Measurements from ENCODE around the gene RAB20. TPM values are rescaled to one million over a fixed set of nuclear protein-coding genes. Genes with fewer than 3 reads are reported as not detected.

Gene RAB20
- total RNA-seq, 1 experiment from 2014 or later: 14.3 TPM

GRCh38 chr13:110503979-110504499 lies 57.5 kb downstream of the RAB20 start:
- ChIA-PET POLR2A (no interaction called here), CTCF (no interaction called here)
- Mint-ChIP-seq H3K4me1 (no peaks in the 10 kb centered on the region), H3K27me3 (ENCODE audit: low read depth) (no peaks in the 10 kb centered on the region; the same call in 1 of the 2 replicates), H3K4me3 (no peak overlapping the region), H3K27ac (no peak overlapping the region), H3K9me3 (no peaks in the 10 kb centered on the region), H3K36me3 (peaks cover 54% of the 10 kb centered on the region)
- TF ChIP-seq MXD4 (CRISPR knock-in tag; IDR thresholded peaks at IDR 0.05; ENCODE audit: borderline replicate concordance): no peak
- no peak for TF ChIP-seq ZNF416 (CRISPR knock-in tag; IDR thresholded peaks at IDR 0.05)
- TF ChIP-seq ZNF532 (CRISPR knock-in tag; IDR thresholded peaks at IDR 0.05; ENCODE audit: borderline replicate concordance): no peak
- no peak for TF ChIP-seq GTF2I (CRISPR knock-in tag; conservative IDR thresholded peaks at IDR 0.05)
- TF ChIP-seq CBFB (CRISPR knock-in tag; IDR thresholded peaks at IDR 0.05; ENCODE audit: low read depth): no peak
- no peak for TF ChIP-seq SP1 (CRISPR knock-in tag; conservative IDR thresholded peaks at IDR 0.05)
- DNase-seq (ENCODE audit: low spot score) (no peak), ATAC-seq (no peak)

GRCh38 chr13:110503037-110503901 lies 58.3 kb downstream of the RAB20 start:
- H3K27ac Mint-ChIP-seq: peak overlapping the region; percentile 63; the same call in 1 of the 2 replicates
- no peak for ATAC-seq

More at GRCh38 chr13:110503037-110503901, 58.3 kb downstream of the RAB20 start:
- TF ChIP-seq SMAD3 (CRISPR knock-in tag; IDR thresholded peaks at IDR 0.05; ENCODE audit: borderline replicate concordance): no peak
- TF ChIP-seq ZNF281 (CRISPR knock-in tag; IDR thresholded peaks at IDR 0.05): no peak
- no peak for TF ChIP-seq ATF1 (CRISPR knock-in tag; IDR thresholded peaks at IDR 0.05)
- TF ChIP-seq ARID4B (CRISPR knock-in tag; IDR thresholded peaks at IDR 0.05; ENCODE audit: borderline replicate concordance): no peak
- TF ChIP-seq E2F1 (CRISPR knock-in tag; IDR thresholded peaks at IDR 0.05): no peak
- TF ChIP-seq FOXJ3 (CRISPR knock-in tag; IDR thresholded peaks at IDR 0.05; ENCODE audit: borderline replicate concordance): no peak
- TF ChIP-seq ZNF416 (CRISPR knock-in tag; IDR thresholded peaks at IDR 0.05): no peak
- TF ChIP-seq ATF6 (CRISPR knock-in tag; IDR thresholded peaks at IDR 0.05): no peak
- no peak for TF ChIP-seq TEAD1 (CRISPR knock-in tag; IDR thresholded peaks at IDR 0.05)
- no peak for TF ChIP-seq TP53 (CRISPR knock-in tag; IDR thresholded peaks at IDR 0.05)
- TF ChIP-seq EMX1 (CRISPR knock-in tag; IDR thresholded peaks at IDR 0.05): no peak
- no peaks in the 10 kb centered on the region; the same call in 1 of the 2 replicates for H3K27me3 Mint-ChIP-seq (ENCODE audit: low read depth)
- H3K4me3 Mint-ChIP-seq: no peak overlapping the region
- DNase-seq (ENCODE audit: low spot score): no peak
- ChIA-PET POLR2A (no interaction called here), CTCF (no interaction called here)
- peaks cover 62% of the 10 kb centered on the region for H3K36me3 Mint-ChIP-seq
- H3K4me1 Mint-ChIP-seq: no peaks in the 10 kb centered on the region
- H3K9me3 Mint-ChIP-seq: no peaks in the 10 kb centered on the region
